Breast epithelium (tissue), 4 donors: ENCODE data around the gene ADORA1. TPM values are rescaled to one million over a fixed set of nuclear protein-coding genes. Genes with fewer than 3 reads are reported as not detected.

Experiments
- DNase-seq, 2 donors: peaks; one replicate each; pipeline ENCODE4 v3.0.0-alpha.2; 2019; ENCODE audit warnings: low spot score in 2 of 2
- H3K27ac ChIP-seq, 2 donors: fragments of 200-600 bp; sonication (generic) in 1 of 2; one replicate each; pipeline ENCODE4 v1.5.1; 2016 to 2019; ENCODE audit warnings: mild to moderate bottlenecking in 1 of 2
- H3K27me3 ChIP-seq, 2 donors: fragments of 200-600 bp; sonication (generic) in 1 of 2; one replicate each; pipeline versions ENCODE4 v1.5.1 to v1.6.0; 2017 to 2019; ENCODE audit warnings: control low read depth in 1 of 2, mild to moderate bottlenecking in 1 of 2
- H3K36me3 ChIP-seq: fragments of 200-600 bp; one replicate; pipeline ENCODE4 v1.5.1; 2019
- H3K4me1 ChIP-seq, 2 donors: fragments of 200-600 bp; sonication (generic); one replicate each; pipeline ENCODE4 v1.5.1; 2016 to 2019; ENCODE audit warnings: control low read depth in 1 of 2
- H3K4me3 ChIP-seq, 3 donors: fragments of 200-600 bp; sonication (generic); 1 replicate in 2 of 3; 2 replicates in 1 of 3; pipeline ENCODE4 v1.5.1; 2016 to 2019; ENCODE audit warnings: mild to moderate bottlenecking in 3 of 3, moderate library complexity in 2 of 3
- H3K9me3 ChIP-seq, 2 donors: fragments of 200-600 bp; sonication (generic) in 1 of 2; one replicate each; pipeline ENCODE4 v1.5.1; 2016 to 2019; ENCODE audit warnings: control low read depth in 1 of 2
- CTCF ChIP-seq, 3 donors: fragments of 450-650 bp; IDR thresholded peaks; one replicate each; pipeline ENCODE4 v1.5.1; 2016 to 2017; ENCODE audit warnings: antibody characterized with exemption in 3 of 3, mild to moderate bottlenecking in 3 of 3, moderate library complexity in 3 of 3
- POLR2A ChIP-seq: fragments of 450-650 bp; IDR thresholded peaks from one replicate; pipeline ENCODE4 v1.6.1; 2016; ENCODE audit warnings: antibody characterized with exemption, mild to moderate bottlenecking, moderate library complexity
- POLR2AphosphoS5 ChIP-seq, 3 donors: sonication (generic); formaldehyde crosslinking; IDR thresholded peaks; one replicate each; pipeline ENCODE4 v1.6.1; 2017; ENCODE audit warnings: antibody characterized with exemption in 3 of 3
- intact Hi-C: fragments of 100-400 bp; cut with DNase I; formaldehyde crosslinking; loops from one replicate; pipeline ENCODE4 v1.15.1; 2023; ENCODE audit warnings: low total_unique reads
- total RNA-seq, 3 donors: library from RNA; depleted of rRNA; stranded (reverse); fragments of >200 nt; gene quantifications; one replicate each; pipeline ENCODE4 v1.1.0, GENCODE V29; 2016

Gene ADORA1
- total RNA-seq, 3 donors from 2014 or later: 0.64 to 14.5 (median 5.2) TPM

DNA sequence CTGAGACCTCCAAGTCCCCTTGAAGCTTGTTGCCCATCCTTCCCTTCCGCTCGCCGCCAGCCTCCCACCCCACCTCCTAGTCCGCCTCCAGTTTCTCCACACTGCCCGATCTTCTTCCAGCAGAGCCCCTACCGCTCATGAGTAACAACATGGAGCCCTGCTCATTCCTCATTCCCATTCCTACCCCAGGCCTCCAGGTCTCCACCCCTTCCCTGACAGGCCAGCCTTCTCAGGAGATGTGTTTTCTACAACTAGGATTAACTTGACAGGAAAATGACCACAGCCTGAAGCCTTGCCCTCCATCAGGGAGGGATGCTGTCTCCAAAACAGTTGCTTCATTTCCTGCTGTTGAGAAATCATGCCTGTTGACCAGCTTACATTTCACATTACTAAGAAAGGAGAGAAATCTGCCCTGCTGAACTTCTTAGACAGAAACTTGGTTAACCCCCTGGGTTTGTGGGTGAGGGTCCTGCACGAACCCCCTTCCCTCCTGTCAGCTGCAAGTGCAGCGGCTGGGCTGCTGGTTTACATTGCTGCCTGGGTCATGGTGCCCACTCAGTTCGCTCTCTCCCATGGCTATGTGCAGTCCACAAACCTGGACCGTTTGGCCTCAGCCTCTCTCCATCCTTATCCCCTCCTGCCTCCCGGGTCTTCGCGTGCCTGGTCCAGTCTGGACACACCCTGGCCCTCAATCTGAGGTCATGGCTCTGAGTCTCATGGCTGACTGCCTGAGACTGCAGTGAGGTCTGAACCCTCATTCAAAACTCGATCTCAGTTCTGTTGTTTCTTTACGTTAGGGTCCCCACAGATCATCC is 75.1 kb downstream of the ADORA1 start:
- H3K27me3 ChIP-seq: peaks cover 0 to 2% of the 10 kb centered on the region in 2 donors
- H3K4me1 ChIP-seq: peaks cover 0 to 11% of the 10 kb centered on the region in 2 donors
- no peak overlapping the region for H3K4me3 ChIP-seq
- H3K9me3 ChIP-seq: no peaks in the 10 kb centered on the region
- H3K36me3 ChIP-seq: no peaks in the 10 kb centered on the region
- peak in 1 of 3 donors; percentile 55 for TF ChIP-seq POLR2AphosphoS5 (IDR thresholded peaks at IDR 0.05)
- TF ChIP-seq CTCF (IDR thresholded peaks at IDR 0.05): no peak
- no peak for TF ChIP-seq POLR2A
- intact Hi-C loops: no loop called here
- H3K27ac ChIP-seq: peak overlapping the region; percentile 64 to 92
- no peak for DNase-seq

- Histone ChIP-seq H3K9me3 (no peaks in the 10 kb centered on the region), H3K27ac (no peak overlapping the region), H3K36me3 (no peaks in the 10 kb centered on the region), H3K4me1 (peaks cover 0 to 4% of the 10 kb centered on the region in 2 donors), H3K27me3 (peaks cover 0 to 2% of the 10 kb centered on the region in 2 donors), H3K4me3 (no peak overlapping the region)
- intact Hi-C loops: no loop called here
- TF ChIP-seq POLR2AphosphoS5 (IDR thresholded peaks at IDR 0.05) (no peak), CTCF (IDR thresholded peaks at IDR 0.05) (no peak)
- DNase-seq: peak in 1 of 2 donors; percentile 3
Observed at GRCh38 chr1:203204756-203205155, 77.2 kb downstream of the ADORA1 start.

DNA sequence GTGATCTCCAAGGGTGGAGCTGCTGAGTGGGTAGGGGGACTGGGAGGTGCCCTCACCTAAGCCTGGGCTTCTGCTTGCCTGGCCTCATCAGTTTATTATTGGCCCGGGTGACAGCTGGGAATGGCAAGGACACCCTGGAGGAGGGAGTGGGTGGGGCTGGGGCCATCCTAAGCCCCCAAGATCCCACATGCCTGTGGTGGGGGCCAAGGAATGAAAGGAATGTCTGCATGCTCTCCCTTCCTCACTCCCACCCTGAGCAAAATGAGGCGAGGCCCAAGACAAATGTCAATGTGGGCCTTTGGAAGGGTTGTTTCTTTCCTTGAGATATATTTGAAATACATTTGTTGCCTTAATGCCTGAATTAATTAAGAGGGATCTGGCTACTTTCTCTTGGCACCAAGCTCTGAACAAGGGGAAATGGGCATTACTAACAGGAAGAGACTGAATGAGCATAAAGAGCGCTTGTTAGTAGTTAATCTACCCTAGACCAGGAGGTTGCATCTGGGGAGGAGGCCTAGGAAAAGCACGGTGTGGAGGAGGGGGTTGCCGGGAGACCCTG is 78.7 kb downstream of the ADORA1 start:
- Histone ChIP-seq H3K36me3 (no peaks in the 10 kb centered on the region), H3K4me1 (no peaks in the 10 kb centered on the region), H3K27ac (peak overlapping the region; percentile 52 to 54), H3K27me3 (peaks cover 0 to under 1% of the 10 kb centered on the region in 2 donors), H3K4me3 (no peak overlapping the region), H3K9me3 (no peaks in the 10 kb centered on the region)
- intact Hi-C loops: loop anchor here (2.0 kb wide), 1 partner anchor 165 kb away; no protein-coding TSS in a partner anchor
- no peak for DNase-seq
- TF ChIP-seq POLR2A: no peak
- no peak for TF ChIP-seq CTCF (IDR thresholded peaks at IDR 0.05)
- no peak for TF ChIP-seq POLR2AphosphoS5 (IDR thresholded peaks at IDR 0.05)

GRCh38 chr1:203207751-203208150 is 80.2 kb downstream of the ADORA1 start:
- no peak overlapping the region for H3K27ac ChIP-seq
- no peak for DNase-seq
- intact Hi-C loops: loop anchor here (2.0 kb wide), 1 partner anchor 167 kb away; no protein-coding TSS in a partner anchor
- no peaks in the 10 kb centered on the region for H3K9me3 ChIP-seq
- TF ChIP-seq POLR2A (no peak), POLR2AphosphoS5 (IDR thresholded peaks at IDR 0.05) (no peak), CTCF (IDR thresholded peaks at IDR 0.05) (no peak)
- H3K36me3 ChIP-seq: no peaks in the 10 kb centered on the region
- no peak overlapping the region for H3K4me3 ChIP-seq
- no peaks in the 10 kb centered on the region for H3K4me1 ChIP-seq
- H3K27me3 ChIP-seq: no peaks in the 10 kb centered on the region

- no peak for DNase-seq
- Histone ChIP-seq H3K27me3 (no peaks in the 10 kb centered on the region), H3K36me3 (no peaks in the 10 kb centered on the region), H3K4me1 (no peaks in the 10 kb centered on the region), H3K27ac (no peak overlapping the region), H3K4me3 (no peak overlapping the region), H3K9me3 (no peaks in the 10 kb centered on the region)
- TF ChIP-seq POLR2A: no peak
- TF ChIP-seq CTCF (IDR thresholded peaks at IDR 0.05): no peak
- no peak for TF ChIP-seq POLR2AphosphoS5 (IDR thresholded peaks at IDR 0.05)
- intact Hi-C loops: no loop called here
Observed at GRCh38 chr1:203208181-203208580, 80.7 kb downstream of the ADORA1 start.
